GM12801 (cell line): Measurements from ENCODE around the gene NBAS.

ENCODE experiments used
- TF ChIP-seq, protein P1 (sequence below): IDR thresholded peaks from one replicate; pipeline ENCODE4 v1.5.1; 2011; ENCODE audit warnings: control low read depth; ENCODE audit not compliant: insufficient read length; ENCODE audit errors: extremely low read depth

The NBAS gene

GRCh38 chr2:15389326-15389700 lies 171.8 kb downstream of the NBAS start:
- TF ChIP-seq, protein P1, sequence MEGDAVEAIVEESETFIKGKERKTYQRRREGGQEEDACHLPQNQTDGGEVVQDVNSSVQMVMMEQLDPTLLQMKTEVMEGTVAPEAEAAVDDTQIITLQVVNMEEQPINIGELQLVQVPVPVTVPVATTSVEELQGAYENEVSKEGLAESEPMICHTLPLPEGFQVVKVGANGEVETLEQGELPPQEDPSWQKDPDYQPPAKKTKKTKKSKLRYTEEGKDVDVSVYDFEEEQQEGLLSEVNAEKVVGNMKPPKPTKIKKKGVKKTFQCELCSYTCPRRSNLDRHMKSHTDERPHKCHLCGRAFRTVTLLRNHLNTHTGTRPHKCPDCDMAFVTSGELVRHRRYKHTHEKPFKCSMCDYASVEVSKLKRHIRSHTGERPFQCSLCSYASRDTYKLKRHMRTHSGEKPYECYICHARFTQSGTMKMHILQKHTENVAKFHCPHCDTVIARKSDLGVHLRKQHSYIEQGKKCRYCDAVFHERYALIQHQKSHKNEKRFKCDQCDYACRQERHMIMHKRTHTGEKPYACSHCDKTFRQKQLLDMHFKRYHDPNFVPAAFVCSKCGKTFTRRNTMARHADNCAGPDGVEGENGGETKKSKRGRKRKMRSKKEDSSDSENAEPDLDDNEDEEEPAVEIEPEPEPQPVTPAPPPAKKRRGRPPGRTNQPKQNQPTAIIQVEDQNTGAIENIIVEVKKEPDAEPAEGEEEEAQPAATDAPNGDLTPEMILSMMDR: no peak

GRCh38 chr2:15388406-15389325 lies 172.5 kb downstream of the NBAS start:
- TF ChIP-seq, protein P1: no peak

- TF ChIP-seq, protein P1: no peak
Observed at GRCh38 chr2:15385184-15385583, 175.9 kb downstream of the NBAS start.

- TF ChIP-seq, protein P1: no peak
Observed at GRCh38 chr2:15383695-15384350, 177.3 kb downstream of the NBAS start.

DNA sequence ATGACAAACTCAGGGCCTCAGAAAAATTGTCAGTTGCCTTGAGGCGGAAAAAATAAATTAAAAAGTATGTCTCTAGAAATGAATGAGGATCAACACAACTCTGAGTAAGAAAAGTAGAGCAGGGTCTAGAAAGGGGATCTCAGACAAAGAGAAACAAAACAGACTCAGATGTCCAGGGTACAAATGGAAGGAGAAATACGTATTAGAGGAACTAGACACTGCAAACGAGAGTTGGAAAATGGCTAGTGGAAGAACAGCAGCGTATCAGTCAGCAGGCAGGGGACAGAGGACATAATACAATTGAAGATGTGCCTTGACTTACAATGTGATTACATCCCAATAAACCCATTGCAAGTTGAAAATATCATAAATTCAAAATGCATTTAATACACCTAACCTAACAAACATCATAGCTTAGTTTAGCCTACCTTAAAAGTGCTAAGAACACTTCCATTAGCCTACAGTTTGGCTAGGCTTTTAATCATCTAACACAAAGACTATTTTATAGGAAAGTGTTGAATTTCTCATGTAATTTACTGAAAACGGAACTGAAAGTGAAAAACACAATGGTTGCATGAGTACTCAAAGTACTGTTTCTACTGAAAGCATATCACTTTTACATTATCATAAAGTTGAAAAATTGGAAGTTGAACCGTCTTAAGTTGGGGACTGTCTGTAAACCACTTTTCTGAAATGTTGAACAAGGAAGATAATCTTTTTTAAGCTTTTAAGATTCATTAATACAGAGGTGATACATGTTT lies 182.8 kb downstream of the NBAS start:
- TF ChIP-seq, protein P1: no peak

- TF ChIP-seq, protein P1: no peak
Observed at GRCh38 chr2:15377202-15377601, 183.9 kb downstream of the NBAS start.

DNA sequence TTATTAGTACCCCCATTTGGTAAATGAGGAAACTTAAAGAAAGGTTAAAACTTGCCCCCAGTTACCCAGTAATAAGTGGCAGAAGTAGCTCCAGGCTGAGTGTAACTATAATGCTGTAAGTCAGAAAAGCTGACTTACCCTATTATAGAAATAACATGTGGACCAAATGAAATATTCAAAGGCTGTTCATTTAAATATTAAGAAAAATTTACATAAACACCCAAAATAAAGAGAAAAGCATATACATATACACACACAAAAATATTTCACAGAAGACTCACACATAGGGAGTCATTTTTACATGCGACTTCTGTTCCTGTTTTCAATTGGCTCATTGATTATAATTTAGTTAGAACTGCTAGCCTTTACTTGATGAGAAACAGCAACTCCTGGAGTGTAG lies 189.1 kb downstream of the NBAS start:
- TF ChIP-seq, protein P1: no peak
